ENCODE data around the gene PLXDC1.

PLXDC1 gene

DNA sequence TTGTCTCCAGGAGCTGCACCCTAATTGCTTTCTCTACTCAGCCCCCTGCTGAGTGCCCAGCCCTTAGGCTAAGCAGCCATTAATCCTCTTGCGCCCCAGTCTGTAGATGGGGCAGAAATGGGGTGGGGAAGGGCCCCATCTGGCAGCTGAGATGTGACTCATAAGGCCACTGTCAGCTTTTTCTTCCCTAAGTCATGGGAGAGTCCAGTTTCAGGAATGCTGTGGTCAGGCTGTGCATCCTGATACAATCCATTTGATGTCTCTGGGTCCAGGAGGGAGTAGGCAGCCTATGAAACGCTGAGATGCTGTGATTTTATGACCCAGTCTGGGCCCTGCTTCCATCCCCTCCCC, 12.3 kb downstream of the PLXDC1 start:
- Histone ChIP-seq H3K27ac (ENCODE audit: low read length) (no peak overlapping the region), H3K79me2 (ENCODE audit: low read length) (no peaks in the 10 kb centered on the region), H2AFZ (ENCODE audit: low read length) (no peak overlapping the region), H3K4me1 (ENCODE audit: low read length) (no peaks in the 10 kb centered on the region), H3K27me3 (replicated peaks; ENCODE audit: insufficient read depth, low read length) (no peaks in the 10 kb centered on the region), H3K9me3 (replicated peaks; ENCODE audit: insufficient read depth, low read length) (no peaks in the 10 kb centered on the region), H4K20me1 (ENCODE audit: insufficient read depth, low read length) (no peaks in the 10 kb centered on the region), H3K4me2 (ENCODE audit: low read depth, low read length) (no peak overlapping the region), H3F3A (ENCODE audit: insufficient read depth, low read length) (no peaks in the 10 kb centered on the region), H3K9ac (ENCODE audit: low read length) (no peak overlapping the region), H3K36me3 (replicated peaks; ENCODE audit: insufficient read depth, low read length) (no peaks in the 10 kb centered on the region), H3K9me2 (replicated peaks; ENCODE audit: insufficient read depth, low read length) (no peaks in the 10 kb centered on the region), H3K4me3 (ENCODE audit: low read length) (no peak overlapping the region)
- no peak for DNase-seq
- TF ChIP-seq, protein P1, sequence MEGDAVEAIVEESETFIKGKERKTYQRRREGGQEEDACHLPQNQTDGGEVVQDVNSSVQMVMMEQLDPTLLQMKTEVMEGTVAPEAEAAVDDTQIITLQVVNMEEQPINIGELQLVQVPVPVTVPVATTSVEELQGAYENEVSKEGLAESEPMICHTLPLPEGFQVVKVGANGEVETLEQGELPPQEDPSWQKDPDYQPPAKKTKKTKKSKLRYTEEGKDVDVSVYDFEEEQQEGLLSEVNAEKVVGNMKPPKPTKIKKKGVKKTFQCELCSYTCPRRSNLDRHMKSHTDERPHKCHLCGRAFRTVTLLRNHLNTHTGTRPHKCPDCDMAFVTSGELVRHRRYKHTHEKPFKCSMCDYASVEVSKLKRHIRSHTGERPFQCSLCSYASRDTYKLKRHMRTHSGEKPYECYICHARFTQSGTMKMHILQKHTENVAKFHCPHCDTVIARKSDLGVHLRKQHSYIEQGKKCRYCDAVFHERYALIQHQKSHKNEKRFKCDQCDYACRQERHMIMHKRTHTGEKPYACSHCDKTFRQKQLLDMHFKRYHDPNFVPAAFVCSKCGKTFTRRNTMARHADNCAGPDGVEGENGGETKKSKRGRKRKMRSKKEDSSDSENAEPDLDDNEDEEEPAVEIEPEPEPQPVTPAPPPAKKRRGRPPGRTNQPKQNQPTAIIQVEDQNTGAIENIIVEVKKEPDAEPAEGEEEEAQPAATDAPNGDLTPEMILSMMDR (IDR thresholded peaks at IDR 0.05; ENCODE audit: low read length), result no peak
- TF ChIP-seq EZH2phosphoT487 (IDR thresholded peaks at IDR 0.05; ENCODE audit: low read length) (no peak), EZH2 (optimal IDR thresholded peaks at IDR 0.05; ENCODE audit: low read depth, low read length) (no peak)

DNA sequence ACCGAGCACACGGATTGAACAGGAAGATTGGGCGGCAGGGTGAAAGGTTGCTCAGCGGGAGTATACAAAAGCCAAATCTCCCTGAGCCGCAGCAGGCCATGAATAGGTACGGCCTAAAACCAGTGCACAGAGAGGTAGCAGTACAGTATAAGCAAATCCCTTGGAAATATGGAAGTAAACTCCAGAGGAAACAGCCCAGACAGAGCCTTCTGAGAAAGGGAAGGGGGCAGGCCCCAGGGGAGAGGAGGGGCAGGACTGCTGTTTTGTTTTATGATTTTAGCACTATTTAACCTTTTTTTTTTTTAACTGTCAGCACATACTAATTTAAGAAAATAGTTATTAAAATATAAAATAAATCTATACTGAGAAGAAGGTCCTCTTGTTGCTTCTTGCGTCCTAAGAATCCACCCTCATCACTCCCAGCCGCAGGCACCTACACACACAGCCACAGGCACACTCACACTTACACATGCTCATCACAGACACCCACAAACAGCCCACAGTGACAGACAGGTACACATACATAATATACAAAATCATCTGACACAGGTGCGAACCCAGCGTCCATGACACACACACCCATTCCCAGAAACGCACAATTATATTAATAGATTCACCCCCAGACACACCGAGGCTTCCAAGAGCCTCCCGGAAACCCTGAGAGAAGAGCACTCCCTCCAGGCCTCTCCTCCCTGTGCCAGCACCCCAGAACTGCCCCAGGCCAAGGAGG, 12.8 kb downstream of the PLXDC1 start:
- Histone ChIP-seq H4K20me1 (ENCODE audit: insufficient read depth, low read length) (no peaks in the 10 kb centered on the region), H3K9ac (ENCODE audit: low read length) (no peak overlapping the region), H3K27me3 (replicated peaks; ENCODE audit: insufficient read depth, low read length) (no peaks in the 10 kb centered on the region), H3K4me1 (ENCODE audit: low read length) (no peaks in the 10 kb centered on the region), H3K79me2 (ENCODE audit: low read length) (no peaks in the 10 kb centered on the region), H3K9me3 (replicated peaks; ENCODE audit: insufficient read depth, low read length) (no peaks in the 10 kb centered on the region), H3K36me3 (replicated peaks; ENCODE audit: insufficient read depth, low read length) (no peaks in the 10 kb centered on the region), H3F3A (ENCODE audit: insufficient read depth, low read length) (no peaks in the 10 kb centered on the region), H3K4me2 (ENCODE audit: low read depth, low read length) (no peak overlapping the region), H2AFZ (ENCODE audit: low read length) (no peak overlapping the region), H3K4me3 (ENCODE audit: low read length) (no peak overlapping the region), H3K27ac (ENCODE audit: low read length) (no peak overlapping the region), H3K9me2 (replicated peaks; ENCODE audit: insufficient read depth, low read length) (no peaks in the 10 kb centered on the region)
- no peak for TF ChIP-seq EZH2 (optimal IDR thresholded peaks at IDR 0.05; ENCODE audit: low read depth, low read length)
- TF ChIP-seq, protein P1 (IDR thresholded peaks at IDR 0.05; ENCODE audit: low read length), result no peak
- TF ChIP-seq EZH2phosphoT487 (IDR thresholded peaks at IDR 0.05; ENCODE audit: low read length), result no peak
- no peak for DNase-seq

DNA sequence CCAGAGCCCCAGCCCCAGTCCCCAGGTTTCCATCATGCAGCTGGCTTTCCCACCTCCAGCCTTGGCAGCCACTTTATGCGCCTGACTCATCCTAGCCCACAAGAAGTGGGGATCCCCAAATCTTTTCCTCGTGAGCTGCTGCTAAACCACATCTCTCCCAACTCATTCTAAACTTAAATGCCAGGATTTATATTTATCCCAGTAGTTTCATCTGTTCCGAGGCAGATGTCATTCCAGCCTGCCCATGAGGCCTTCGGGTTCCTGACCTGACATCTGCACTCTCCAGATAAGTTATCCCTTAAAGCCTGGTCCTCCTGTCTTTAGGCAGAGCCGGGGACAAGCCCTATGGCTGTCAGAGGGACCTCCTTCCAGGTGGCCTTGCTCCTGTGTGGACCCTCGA, 16.6 kb downstream of the PLXDC1 start:
- Histone ChIP-seq H3K79me2 (ENCODE audit: low read length) (no peaks in the 10 kb centered on the region), H3K9me3 (replicated peaks; ENCODE audit: insufficient read depth, low read length) (no peaks in the 10 kb centered on the region), H4K20me1 (ENCODE audit: insufficient read depth, low read length) (no peaks in the 10 kb centered on the region), H3K4me3 (ENCODE audit: low read length) (no peak overlapping the region), H3K27ac (ENCODE audit: low read length) (no peak overlapping the region), H3F3A (ENCODE audit: insufficient read depth, low read length) (no peaks in the 10 kb centered on the region), H3K4me1 (ENCODE audit: low read length) (no peaks in the 10 kb centered on the region), H3K27me3 (replicated peaks; ENCODE audit: insufficient read depth, low read length) (no peaks in the 10 kb centered on the region), H3K9ac (ENCODE audit: low read length) (no peak overlapping the region), H3K36me3 (replicated peaks; ENCODE audit: insufficient read depth, low read length) (no peaks in the 10 kb centered on the region), H3K4me2 (ENCODE audit: low read depth, low read length) (no peak overlapping the region), H3K9me2 (replicated peaks; ENCODE audit: insufficient read depth, low read length) (no peaks in the 10 kb centered on the region), H2AFZ (ENCODE audit: low read length) (no peak overlapping the region)
- no peak for DNase-seq
- TF ChIP-seq, protein P1 (IDR thresholded peaks at IDR 0.05; ENCODE audit: low read length), result no peak
- TF ChIP-seq EZH2phosphoT487 (IDR thresholded peaks at IDR 0.05; ENCODE audit: low read length), result no peak
- no peak for TF ChIP-seq EZH2 (optimal IDR thresholded peaks at IDR 0.05; ENCODE audit: low read depth, low read length)
